K562 (cell line): ENCODE results near the gene SYNE2.

ENCODE experiments used
- ADNP ChIP-seq: fragments of 200-800 bp; sonication (Bioruptor generic); IDR thresholded peaks from 2 replicates; pipeline ENCODE4 v1.6.1; 2016; ENCODE audit warnings: missing genetic modification characterization, missing compliant biosample characterization
- CBX1 ChIP-seq: sonication (generic); IDR thresholded peaks from 2 replicates; pipeline ENCODE4 v1.6.1; 2016; ENCODE audit warnings: antibody characterized with exemption, low read depth, mild to moderate bottlenecking
- JUNB ChIP-seq: fragments of 450-650 bp; formaldehyde crosslinking; conservative IDR thresholded peaks from 2 replicates; pipeline ENCODE4 v1.4.0; 2020; ENCODE audit warnings: mild to moderate bottlenecking
- XRCC3 ChIP-seq: fragments of 450-650 bp; IDR thresholded peaks from 2 replicates; pipeline ENCODE4 v1.6.1; 2017; ENCODE audit warnings: mild to moderate bottlenecking, moderate library complexity
- ZNF354B ChIP-seq: fragments of 250-450 bp; sonication (Bioruptor Pico); IDR thresholded peaks from 2 replicates; pipeline ENCODE4 v1.4.0; 2020
- TF ChIP-seq, protein P1 (sequence below), 3 experiments: IDR thresholded peaks in 2 of 3; conservative IDR thresholded peaks in 1 of 3; 2 replicates each; pipeline ENCODE4 v1.5.1; 2011 to 2012; ENCODE audit warnings: low read length in 3 of 3, mild to moderate bottlenecking in 3 of 3, control low read depth in 2 of 3, improper control_type of control experiment in 1 of 3, inconsistent platforms in 1 of 3, low read depth in 1 of 3, mixed read lengths in 1 of 3, moderate library complexity in 1 of 3; ENCODE audit not compliant: insufficient read depth in 2 of 3

DNA sequence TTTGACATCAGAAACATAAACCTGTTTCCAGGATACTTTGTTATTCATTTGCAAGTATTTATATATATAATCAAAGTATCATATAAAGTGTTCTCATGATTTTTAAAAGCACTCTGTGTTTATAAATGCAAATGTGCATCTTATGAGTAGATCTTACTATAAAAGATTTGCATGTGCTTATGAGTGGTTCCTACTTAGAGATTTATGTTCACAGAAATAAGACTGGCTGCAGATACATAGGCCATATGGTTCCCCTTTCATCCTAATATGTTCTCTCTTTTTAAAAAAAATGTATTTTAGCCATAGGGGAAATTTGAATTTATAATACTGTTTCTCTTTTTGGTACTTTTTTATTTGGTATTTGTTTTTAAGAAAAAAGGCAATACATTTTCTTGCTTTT is 267.2 kb downstream of the SYNE2 start:
- TF ChIP-seq ADNP (tag) (no peak), ZNF354B (CRISPR knock-in tag) (no peak), CBX1 (no peak), JUNB (no peak), XRCC3 (no peak)
- TF ChIP-seq, protein P1, sequence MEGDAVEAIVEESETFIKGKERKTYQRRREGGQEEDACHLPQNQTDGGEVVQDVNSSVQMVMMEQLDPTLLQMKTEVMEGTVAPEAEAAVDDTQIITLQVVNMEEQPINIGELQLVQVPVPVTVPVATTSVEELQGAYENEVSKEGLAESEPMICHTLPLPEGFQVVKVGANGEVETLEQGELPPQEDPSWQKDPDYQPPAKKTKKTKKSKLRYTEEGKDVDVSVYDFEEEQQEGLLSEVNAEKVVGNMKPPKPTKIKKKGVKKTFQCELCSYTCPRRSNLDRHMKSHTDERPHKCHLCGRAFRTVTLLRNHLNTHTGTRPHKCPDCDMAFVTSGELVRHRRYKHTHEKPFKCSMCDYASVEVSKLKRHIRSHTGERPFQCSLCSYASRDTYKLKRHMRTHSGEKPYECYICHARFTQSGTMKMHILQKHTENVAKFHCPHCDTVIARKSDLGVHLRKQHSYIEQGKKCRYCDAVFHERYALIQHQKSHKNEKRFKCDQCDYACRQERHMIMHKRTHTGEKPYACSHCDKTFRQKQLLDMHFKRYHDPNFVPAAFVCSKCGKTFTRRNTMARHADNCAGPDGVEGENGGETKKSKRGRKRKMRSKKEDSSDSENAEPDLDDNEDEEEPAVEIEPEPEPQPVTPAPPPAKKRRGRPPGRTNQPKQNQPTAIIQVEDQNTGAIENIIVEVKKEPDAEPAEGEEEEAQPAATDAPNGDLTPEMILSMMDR (IDR thresholded peaks at IDR 0.05 in 2 of 3, conservative IDR thresholded peaks at IDR 0.05 in 1 of 3; ENCODE audit: insufficient read depth in 2 of 3, low read depth in 1 of 3, low read length in 3 of 3): no peak
